GM18505 (cell line): ENCODE data around the gene ADCY9.

Experiments used
- ATAC-seq: cut with Tn5 transposase; IDR thresholded peaks from one replicate; pipeline ENCODE4 v1.9.1; 2021; ENCODE audit not compliant: unreplicated experiment
- POLR2A ChIP-seq: IDR thresholded peaks from 4 replicates; pipeline ENCODE4 v1.6.1; 2011; ENCODE audit warnings: borderline replicate concordance; ENCODE audit not compliant: insufficient read depth, insufficient read length; ENCODE audit errors: extremely low read depth

ADCY9 gene

DNA sequence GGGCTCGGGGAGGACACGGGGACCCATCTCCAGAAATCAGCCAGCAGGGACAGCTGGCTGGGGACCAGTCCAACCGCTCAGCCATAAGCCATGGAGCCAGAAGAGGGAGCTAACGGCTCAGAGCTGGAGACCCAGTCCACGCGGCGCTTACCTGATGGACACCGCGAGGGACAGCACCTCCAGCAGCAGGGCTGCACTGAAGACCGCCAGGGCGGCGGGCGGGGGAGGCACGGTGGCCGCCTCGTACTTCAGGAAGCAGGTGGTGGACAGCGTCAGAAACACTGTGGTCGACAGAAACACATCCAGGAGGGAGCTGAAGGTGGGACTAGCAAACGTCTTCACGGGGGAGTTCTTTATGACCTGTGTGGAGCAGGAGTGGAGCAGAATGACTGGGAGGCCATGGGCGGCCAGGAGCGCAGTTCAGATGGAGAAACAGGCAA is 133.1 kb downstream of the ADCY9 start:
- no peak for ATAC-seq
- TF ChIP-seq POLR2A: no peak

DNA sequence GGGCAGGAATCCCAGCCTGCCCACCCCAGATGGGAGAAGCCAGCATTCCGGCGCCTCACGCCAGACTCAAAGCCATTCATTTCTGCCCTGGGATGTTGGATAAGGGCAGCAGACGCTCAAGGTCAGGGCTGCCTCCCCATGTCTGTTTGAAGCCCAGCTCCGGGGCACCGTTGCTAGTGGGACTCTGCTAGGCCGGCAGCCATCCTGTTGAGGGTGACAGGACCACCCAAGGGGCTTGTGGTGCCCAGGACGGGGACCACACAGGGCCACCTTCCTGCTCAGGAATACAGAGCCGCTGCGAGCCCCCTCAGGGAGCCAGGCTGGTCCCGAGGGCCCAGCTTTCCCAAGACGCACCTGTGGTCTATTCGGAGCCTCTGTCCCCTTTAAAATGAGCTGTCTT is 134.0 kb downstream of the ADCY9 start:
- no peak for ATAC-seq
- no peak for TF ChIP-seq POLR2A

DNA sequence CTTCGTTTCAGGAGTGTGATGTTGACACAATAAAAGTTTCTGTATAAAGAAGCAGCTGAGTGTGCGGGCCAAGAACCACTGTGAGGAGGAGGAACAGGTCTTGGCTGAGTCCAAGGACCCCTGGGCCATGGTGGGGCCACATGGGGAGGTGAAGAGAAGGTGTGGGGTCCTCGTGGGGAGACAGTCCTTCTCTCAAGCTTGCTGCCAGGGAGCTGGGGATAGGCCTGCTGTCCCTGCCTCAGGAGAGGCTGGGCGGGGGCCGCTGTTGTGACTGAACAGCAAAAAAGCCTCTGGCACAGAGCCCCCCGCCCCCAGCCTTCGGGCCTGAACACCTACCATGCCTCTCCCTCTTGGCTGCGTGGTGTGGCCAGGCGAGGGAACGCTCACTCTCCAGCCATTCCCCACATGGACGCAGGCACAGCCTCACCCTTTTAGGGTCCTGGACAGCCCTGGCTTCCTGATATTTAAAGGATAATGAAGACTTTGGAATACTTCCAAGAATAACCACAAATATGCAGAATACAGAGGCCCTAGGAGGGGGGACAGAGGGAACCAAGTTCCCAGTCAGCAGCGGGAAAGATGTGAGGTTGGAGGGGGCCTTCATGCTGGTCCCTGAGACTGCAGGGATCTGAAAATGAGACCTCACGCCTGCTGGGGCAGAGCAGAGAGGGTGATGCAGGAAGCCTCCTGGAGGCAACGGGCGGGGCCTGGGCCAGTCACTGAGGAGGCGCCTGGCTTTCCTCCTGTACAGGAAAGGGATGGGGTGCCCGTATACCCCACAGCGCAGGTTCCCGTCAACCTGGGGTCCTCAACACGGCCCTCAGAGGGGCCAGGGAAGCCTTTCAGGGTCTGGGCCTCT is 135.8 kb downstream of the ADCY9 start:
- no peak for TF ChIP-seq POLR2A
- no peak for ATAC-seq

DNA sequence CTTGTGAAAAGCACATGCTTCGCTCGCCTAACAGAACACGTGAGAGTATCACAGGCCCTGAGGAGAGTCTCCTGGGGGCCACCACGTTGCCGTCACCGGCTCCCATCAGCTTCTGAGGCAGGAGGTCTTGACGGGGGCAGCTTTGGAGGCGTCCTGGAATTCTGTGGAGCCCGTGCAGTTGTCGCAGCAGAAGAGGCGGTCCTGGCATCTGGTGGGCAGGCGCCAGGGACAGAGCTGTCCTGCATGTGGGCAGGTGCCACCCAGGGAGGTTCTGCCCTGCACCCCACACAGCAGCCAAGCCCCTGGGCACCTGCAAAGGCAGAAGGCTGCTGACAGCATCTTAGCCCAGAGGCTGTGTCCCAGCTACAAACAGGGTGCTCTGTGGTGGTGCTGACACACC is 136.7 kb downstream of the ADCY9 start:
- ATAC-seq: no peak
- no peak for TF ChIP-seq POLR2A

DNA sequence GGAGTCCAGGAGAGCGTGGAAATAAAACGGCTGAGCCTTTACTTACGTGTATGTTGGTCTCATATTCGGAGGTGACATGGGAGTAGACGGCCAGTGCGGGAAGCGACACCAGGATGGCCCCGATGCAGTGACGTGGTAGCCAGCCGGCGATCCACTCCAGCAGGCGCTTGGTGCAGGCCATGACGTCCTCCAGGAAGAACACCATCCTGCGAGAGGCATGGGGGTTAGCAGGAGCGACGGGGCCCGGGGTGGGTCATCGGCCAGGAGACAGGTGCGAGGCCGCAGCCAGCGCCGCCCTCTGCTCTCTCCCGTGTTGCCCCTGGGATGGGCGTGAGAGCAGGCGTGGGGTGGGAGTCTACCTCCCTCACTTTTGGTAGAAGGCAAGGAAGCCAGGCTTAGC is 137.2 kb downstream of the ADCY9 start:
- no peak for TF ChIP-seq POLR2A
- ATAC-seq: no peak

DNA sequence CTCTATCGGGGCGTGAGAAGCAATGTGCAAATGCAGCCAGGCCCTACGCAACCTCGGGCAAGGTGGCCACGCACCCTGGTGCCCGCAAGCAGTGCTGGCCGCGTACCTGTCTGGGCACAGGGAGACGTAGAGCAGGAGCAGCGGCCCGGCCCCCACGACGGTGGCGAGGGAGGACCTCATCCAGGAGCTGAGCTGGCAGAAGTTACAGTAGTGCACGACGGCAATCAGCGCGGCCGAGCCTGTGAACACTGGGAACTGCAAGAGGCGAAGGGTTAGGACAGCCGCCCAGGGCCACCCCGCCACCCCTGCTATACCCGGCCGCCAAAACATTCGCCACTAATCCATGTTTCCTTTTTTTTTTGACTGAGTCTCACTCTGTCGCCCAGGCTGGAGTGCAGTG is 138.9 kb downstream of the ADCY9 start:
- ATAC-seq: no peak
- TF ChIP-seq POLR2A: no peak

DNA sequence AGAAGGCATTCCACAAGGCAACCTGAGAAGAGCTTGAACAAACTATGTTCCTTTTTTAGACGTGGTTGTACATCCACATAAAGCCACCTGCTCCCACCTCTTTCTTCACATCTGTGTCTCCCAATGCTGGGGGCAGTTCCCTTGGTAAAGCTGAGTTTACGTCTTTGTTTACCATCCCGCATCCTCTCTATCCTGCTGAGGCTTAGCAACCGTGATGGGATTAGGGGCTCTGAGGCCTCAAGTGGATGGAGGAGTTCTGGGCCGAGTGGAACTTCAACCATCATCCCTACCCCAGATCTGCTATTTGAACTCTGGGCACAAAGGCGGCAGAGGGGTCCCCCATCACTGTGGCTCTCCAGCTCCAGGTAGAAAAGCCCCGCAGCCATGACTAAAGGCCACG is 141.5 kb downstream of the ADCY9 start:
- TF ChIP-seq POLR2A: no peak
- no peak for ATAC-seq

DNA sequence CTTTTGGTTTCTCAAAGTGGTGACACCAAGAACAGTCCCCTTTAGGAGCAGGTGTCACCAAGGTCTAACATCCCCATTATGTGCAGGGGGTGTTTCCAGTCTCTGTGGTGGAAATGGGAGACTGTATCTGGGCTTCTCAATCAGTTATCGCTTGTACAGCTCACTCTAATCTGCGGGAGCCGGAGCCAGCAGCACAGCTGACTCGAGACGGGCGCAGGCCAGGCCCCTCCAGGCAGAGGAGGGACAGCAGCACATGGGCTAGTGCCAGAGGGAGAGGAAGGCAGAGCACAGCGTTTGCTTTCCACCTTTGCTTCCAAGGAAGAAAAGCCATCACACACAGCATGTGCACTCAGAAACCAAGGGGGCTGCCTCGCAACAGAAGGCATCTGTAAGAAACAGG is 144.5 kb downstream of the ADCY9 start:
- no peak for TF ChIP-seq POLR2A
- no peak for ATAC-seq

DNA sequence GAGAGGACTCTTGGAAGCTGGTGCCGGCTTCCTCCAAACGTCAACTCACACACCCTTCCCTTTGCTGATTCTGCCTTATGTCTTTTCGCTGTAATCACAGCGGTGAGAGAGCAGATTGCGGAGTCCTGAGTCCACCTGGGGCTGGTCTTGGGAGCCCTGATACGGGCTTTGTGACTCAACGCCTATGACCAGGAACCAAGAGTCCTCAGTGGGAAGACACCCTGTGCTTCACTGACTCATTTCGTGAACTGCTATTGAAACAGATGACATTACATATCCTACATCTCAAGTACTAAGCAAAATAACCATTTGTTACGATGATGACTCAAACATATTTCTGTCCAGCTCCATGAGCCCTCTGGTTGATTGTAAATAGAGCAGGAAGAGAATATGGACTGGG is 145.0 kb downstream of the ADCY9 start:
- no peak for TF ChIP-seq POLR2A
- ATAC-seq: no peak

DNA sequence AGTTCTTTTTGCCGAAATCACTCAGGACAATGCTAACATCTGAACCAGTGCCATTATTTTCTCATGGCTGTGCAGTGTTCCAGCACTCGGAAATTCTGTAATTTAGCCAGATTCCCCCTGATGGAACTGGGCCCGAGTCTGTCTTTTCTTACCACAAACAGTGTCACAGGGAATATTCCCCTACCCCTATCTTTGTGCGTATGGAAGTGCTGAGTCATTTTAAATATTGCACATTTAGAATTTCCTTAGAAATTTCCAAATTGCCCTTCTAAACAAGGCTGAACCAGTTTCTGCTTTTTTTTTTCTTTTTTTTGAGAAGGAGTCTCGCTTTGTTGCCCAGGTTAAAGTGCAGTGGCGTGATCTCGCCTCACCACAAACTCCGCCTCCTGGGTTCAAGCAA is 147.7 kb downstream of the ADCY9 start:
- no peak for ATAC-seq
- TF ChIP-seq POLR2A: no peak

DNA sequence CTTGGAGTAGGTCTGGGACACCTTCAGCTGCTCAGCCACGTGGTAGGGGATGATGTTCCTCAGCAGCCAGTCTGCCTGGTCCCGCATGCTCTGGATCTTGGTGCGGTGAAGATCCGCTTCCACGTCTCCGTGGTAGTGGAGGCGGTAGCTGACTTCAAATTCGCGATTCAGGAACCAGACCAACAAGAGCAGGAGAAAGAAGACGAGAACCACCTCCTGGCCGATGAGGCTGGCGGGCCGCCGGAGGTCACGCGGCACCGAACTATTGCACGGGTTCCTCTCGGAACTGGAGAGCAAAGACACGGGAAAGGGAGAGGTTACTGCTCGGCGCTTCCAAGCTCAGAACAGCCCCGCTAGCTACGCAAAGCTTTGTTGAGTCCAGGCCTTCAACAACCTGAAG is 149.6 kb downstream of the ADCY9 start:
- no peak for ATAC-seq
- no peak for TF ChIP-seq POLR2A

DNA sequence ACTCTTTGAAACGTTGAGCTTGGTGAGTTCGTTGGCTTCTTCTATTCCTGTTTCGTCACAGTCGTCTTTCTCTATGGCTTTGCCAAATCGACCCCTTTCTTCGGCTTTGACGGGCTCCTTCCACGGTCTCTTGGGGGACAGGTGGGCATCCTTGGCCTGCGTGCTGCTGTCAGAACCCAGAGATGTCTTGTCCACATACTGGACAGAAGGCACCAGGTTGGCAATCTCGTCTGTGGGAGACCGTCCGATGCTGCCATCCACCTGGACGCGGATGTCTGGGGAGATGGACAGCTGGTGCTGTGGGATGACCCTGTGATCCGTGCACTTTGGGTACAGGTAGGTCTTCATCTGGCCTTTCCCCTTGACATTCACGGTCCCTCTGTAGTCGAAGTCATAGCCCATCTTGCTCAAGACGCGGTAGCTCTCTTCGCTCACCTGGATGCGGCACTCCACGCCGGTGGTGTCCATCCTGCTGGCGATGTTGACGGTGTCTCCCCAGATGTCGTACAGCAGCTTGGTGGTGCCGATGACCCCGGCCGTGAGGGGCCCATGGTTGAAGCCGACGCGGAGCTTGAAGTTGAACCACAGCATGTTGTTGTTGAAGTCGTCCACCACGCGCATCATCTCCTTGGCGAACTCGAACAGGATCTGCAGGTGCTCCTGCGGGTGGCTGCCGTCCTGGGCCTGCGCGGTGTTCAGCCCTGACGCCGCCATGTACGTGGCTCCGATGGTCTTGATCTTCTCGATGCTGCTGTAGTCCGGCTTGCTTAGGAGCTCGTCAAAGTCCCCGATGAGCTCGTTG is 150.3 kb downstream of the ADCY9 start:
- TF ChIP-seq POLR2A: no peak
- ATAC-seq: no peak

DNA sequence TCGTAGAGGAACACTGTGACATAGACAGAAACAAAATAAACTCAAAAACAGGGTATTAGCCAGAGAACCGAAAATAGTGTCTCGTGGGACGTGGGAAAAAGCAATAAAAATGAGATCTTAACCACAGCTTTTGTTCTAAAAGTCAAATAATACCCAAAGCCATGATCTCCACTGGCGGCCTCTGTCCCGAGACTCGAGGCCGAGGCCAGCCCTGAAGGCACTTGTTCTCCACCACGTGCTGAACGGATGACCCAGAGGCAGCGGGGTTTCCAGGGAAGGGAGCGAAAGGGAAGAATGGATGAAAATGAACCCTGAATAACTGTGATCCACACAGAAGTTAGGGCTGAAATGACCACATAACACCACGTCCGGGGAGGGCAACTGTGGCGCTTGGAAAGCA is 150.9 kb downstream of the ADCY9 start:
- TF ChIP-seq POLR2A: no peak
- ATAC-seq: no peak
